HG03108 (cell line): ENCODE data around the gene ACKR1.

Experiments
- ATAC-seq: cut with Tn5 transposase; IDR thresholded peaks from one replicate; pipeline ENCODE4 v1.9.1; 2021; ENCODE audit warnings: moderate library complexity; ENCODE audit not compliant: unreplicated experiment

The ACKR1 gene

DNA sequence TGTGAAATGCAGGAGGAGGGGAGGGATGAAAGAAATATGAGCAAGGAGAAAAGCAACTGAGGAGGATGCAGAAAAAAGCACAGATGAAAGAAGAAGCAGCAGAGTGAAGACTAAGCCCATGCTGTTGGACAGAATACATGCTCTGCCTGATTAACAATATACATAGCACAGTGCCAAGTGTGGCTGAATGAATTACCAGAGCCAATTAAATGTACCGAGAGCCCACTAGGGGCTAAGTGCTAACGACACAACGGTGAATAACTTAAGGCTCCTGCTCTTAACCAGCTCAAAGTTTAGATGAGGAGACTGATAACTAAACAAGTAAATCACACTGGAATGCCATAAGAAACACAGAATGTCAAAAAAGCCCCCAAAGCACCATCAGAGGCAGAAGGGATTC, 17.6 kb upstream of the ACKR1 start:
- no peak for ATAC-seq

DNA sequence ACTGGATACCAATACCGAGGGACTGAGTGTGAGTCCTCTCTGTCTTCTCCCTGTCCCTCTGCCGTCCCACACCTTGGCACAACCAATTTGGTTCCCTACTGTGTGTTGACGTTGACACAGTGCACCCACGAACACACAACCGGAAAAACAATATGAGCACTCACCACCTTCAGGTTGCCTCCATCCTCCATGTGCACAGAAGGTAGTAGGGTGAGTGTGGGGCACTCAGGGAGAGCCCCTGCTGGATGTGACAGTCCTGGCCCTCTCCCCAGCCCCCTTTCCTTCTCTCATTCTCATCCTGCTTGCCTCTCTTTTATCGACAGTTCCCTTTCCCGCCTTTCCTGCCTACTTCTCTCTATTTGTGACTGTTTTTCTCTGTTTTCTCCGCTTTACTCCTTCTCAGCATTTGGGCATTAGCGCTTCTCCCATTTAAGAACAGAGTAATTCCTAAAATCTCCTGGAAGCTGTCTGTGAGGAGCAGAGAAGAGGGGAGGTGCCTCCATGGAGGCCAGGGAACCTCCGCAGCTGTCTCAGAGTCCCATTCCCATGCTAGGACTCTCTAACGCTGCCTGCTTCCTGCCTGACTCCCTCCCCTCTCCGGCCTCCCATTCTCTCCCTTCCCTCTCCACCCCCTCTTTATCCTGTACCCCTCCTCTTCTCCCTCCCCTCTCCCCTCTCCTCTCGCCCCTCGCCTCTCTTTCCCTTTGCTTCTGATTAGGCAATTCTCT, 16.9 kb upstream of the ACKR1 start:
- no peak for ATAC-seq

DNA sequence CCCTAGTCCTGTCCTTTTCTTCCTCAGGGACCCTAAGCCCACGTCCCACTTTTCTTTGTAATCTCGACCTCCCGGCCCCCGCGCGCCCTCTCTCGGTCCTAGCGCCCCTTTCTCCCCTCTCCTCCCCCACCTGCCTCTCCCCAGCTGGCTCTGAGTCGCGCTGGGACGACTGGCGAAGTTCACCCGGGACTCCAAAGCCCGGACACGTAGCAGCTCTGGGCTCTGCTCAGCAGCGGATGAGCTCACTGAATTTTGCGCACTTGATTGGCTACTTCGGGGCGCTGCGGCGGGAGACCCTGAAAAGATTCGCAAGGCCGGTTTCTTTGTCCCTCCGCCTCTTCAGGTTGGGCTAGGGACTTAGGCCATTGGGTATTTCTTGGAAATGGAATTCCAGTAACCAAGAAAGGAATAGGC, 16.3 kb upstream of the ACKR1 start:
- peak; percentile 84 for ATAC-seq

DNA sequence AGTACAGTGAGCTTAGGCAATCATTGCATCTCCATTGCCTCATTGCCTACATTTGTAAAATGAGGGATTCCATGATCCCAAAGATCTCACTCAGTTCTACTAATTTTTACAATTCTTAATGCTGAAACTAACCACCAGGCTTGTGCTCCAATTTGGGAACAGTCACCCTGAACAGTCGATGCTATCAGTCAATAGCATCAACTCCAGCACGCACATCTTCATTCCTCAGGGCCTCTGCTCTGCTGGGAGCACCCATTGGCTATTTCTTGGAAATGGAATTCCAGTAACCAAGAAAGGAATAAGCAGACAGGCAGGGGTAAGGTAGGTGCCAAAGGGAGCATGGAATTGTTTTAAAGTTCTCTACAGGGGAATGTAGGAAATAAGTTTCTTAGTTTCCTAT, 14.2 kb upstream of the ACKR1 start:
- ATAC-seq, result no peak

DNA sequence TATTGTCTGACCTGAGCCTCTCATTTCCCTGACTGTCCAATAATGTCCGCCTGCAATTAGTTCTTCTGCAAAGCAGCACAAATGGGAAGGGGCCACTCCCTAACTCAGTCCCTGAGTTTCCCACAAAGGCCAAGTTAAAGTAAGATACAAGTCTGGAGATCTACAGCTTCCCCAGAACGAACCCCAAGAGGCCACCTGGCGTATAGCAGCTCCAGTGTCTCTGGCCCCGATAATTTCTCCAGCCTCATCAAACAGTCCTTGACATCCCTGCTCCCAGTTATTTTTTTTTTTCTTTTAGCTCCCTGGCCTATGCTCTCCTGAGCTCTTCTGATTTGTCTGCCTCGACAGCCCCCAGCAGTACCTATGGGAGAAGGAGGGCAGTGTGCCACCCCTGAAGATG, 8.1 kb upstream of the ACKR1 start:
- ATAC-seq, result no peak

DNA sequence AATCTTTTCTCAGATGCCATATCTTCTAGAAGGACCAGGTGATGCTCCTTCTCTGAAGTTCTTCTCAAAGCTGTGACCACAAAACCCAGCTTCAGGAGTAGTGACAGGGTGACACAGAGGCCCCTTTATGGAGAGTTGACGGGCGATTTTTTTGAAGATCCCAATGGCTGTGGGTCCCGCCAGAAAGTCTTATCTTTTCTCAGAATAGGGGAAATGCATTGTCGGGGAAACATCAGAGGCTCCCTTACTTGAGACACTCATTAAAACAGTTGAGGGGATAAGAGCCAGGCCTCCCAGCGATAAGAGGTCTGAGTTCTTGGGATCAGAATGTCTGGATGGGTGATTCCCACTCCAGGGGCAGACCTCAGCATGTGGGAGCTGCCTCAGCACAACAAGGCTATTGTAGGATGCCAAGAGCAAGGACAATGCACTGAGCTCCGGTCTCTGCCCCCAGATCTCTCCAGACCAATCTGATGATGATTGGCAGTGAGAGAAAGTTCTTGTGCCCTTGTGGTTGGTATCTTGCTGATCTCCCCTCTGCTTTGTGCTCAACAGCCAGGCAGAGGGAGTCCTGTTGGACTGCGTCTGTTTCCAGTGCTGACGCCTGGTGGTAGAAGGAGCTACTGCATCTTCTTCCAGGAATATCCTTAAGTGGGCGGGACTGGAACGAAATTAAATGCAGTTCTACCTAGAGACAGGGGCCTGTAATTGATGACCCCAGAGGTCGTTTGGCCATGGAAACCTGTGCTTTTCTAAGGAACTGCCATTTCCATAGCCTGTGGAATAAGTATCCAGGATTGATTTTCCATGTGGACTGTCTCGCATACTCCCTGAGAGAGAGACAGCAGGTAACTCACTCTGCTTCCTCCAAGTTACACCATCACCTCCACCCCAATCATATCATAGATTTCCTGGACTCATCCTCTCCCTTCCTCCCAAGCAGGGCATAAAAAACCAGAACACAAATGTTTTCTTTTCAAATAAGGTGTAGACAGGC, 6.8 kb upstream of the ACKR1 start:
- peak; percentile 52 for ATAC-seq

DNA sequence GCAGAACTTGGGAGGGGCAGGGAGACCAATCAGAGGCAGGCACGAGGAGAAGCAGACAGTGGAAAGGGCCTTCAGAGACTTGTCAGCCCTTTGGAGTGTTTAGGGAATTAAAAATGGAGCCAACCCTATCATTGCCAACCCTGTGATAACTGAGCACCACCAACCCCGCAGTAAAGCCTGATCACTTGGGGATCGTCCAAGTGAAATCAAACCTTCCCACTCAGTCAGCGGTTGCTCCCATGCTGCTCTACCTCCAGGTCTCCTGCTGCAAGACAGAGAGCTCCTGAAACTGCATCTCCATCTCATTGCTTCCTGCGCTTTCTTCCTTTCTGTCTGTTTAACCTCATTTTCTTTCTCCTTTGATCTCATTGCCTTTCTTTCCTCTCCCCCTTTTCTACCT, 4.8 kb upstream of the ACKR1 start:
- ATAC-seq, result no peak

DNA sequence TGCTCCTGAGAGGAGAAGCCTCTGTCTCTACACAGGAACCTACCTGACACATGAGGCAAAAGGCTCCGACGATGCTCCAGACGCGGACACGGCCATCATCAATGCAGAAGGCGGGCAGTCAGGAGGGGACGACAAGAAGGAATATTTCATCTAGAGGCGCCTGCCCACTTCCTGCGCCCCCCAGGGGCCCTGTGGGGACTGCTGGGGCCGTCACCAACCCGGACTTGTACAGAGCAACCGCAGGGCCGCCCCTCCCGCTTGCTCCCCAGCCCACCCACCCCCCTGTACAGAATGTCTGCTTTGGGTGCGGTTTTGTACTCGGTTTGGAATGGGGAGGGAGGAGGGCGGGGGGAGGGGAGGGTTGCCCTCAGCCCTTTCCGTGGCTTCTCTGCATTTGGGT, 3.9 kb upstream of the ACKR1 start:
- no peak for ATAC-seq

DNA sequence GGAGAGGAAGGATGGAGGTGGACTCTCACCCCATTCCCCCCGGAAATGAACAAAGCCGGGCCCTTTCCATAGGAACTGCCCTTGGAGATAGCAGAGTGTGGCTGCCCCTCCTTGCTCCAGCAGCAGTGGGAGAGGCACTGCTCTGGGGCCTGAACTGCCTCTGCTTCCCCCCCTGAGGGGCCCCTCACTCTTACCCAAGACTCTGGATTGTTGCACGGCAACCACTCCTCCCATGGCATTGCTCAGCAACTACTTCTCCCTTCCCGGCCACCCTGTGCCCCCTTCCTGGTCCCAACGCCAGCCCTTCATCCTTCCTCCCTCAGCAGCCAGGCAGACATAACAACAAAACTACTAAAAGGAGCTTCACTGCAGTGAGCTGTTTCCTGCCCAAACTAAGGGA, 3.0 kb upstream of the ACKR1 start:
- ATAC-seq, result no peak

DNA sequence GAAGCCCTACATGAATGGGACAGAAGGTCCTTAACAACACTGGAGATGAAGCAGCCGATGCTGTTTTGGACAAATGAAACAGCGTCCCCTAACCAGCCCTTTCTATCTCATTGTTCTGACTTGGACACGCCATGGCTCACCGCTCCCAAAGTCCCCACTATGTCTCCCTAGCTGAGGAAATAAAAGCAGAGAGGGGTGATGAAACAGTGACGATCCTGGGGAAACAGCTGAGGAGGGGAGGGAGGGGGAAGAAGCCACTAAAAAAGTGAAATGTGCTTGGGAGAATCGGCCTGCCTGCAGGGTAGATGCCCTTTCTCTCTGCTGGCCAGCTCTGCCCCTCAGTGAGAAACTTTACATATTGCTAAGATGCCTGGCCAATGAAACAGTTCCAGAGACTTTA, 1.1 kb upstream of the ACKR1 start:
- no peak for ATAC-seq

DNA sequence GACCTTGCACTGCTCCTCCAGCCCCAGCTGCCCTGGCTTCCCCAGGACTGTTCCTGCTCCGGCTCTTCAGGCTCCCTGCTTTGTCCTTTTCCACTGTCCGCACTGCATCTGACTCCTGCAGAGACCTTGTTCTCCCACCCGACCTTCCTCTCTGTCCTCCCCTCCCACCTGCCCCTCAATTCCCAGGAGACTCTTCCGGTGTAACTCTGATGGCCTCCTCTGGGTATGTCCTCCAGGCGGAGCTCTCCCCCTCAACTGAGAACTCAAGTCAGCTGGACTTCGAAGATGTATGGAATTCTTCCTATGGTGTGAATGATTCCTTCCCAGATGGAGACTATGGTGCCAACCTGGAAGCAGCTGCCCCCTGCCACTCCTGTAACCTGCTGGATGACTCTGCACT, 550 bp downstream of the ACKR1 start:
- no peak for ATAC-seq

DNA sequence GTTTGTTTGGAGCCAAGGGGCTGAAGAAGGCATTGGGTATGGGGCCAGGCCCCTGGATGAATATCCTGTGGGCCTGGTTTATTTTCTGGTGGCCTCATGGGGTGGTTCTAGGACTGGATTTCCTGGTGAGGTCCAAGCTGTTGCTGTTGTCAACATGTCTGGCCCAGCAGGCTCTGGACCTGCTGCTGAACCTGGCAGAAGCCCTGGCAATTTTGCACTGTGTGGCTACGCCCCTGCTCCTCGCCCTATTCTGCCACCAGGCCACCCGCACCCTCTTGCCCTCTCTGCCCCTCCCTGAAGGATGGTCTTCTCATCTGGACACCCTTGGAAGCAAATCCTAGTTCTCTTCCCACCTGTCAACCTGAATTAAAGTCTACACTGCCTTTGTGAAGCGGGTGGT, 1.4 kb downstream of the ACKR1 start:
- no peak for ATAC-seq

DNA sequence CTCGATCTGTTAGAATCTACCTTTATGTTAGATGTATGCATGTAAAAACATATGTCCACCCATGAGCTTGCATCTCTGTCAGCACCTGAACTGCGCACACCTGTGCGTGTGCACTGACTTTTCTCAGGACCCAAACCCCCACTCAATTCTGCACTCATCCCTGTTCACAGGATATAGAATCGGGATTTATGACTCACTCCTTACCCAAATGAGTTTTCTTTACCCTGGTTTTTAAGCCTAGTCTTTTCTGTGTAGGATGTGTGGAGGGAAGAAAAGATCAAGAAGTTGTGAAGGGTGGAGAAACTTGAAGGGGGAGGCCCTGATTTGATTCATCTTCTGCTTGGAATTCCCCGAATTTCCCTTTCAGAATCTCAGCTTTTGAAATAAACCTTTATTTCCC, 2.4 kb downstream of the ACKR1 start:
- ATAC-seq, result no peak

DNA sequence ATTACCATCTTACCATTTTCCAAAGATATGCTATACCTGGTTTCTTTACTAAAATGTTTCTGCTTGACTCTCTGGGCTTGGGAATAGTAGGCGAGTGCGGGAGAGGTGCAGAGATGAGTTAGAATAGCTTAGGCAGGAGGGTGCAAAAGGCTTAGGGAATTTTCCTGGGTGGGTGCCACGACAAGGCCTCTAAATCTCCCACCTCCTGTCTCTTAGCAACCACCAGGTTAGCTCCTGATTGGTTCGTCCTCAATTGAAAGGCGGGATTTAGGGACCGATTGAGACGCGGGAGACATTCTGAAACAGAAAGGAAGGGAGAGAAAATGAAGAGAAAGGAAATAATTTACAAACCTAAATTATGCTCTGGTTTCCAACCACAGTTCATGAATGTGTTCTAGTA, 3.1 kb downstream of the ACKR1 start:
- no peak for ATAC-seq

DNA sequence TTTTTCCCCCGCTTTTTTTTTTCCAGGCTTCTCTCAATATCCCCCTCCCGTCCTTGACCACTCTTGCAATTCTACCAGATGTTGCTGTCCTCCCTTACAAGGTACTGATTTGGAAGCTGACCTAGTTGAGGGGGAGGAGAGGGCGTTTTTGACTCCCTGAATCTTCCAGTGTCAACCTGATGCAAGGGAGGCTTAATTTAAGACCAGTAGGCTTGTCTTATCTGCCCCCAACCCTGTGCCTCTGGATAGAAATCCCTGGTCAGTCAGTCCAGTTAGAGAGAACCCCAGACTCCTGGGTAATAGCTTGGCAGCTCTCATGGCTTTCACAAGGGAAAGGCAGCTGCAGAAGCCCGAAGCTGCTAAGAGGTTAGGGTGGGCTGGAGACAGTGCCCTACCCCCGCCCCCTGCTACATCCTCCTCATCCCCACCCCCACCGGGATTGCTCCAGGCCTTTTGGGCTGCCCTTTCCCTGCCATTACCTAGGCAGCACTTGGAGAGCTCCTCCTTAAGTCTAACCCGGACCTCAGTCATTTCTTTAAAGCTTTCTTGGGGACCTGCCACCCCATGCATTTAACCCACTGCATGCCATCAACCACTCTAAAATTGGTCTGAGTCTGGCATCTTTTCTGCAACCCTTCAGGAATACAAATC, 3.6 kb downstream of the ACKR1 start:
- ATAC-seq, result no peak

DNA sequence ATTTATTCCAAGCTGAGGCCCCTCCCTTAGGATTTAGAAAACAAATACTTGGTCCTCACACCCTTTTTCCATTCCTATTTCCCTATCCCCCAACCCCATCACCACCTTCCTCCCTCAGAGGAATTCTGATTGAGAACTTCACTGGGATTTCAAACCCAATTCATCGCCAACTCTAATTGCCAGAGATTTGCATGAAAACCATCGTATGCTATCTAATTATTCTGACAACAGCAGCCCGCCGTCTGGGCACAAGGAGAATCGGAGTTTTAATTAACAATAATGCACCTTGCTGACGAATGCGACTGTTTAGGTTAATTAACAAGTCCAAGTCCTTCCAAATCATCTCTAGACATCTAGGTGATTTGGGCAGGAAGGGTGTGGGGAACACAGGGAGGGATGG, 4.4 kb downstream of the ACKR1 start:
- no peak for ATAC-seq

DNA sequence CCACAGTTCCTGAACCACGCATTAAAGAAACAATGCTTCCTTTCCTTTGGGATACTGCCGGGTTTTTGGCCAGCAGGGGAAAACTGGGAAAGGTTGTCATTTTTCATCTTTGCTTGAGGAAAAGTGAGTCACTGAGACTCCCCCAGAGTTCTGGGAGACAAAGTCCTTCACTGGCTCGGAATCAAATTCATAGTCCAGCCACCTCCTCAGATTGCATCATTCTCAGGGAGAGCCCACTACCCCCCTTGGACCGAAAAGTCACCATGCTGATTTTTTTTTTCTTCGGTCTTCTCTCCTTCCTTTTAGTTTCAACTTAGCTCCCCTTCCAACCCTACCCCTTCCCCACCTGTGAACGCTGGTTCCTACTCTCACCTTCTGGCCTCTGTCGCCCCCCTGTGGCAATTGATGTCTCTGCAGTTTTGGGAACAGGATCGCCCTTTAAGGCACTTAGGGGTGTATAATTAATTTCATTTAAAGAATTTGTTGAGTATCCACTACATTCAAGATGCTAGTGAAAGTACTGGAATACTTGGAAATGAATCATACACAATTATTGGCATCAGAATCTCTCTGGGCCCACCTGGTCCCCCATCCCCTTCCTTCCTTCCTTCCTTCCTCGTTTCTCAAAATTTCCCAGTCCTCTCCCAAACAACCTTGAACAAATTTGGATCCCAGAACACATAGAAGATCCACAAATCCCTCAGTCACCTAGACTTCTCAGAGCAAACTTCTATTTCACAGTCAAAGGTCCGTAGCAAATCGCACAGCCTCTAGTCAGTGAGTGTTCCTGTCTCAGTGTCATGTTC, 6.9 kb downstream of the ACKR1 start:
- no peak for ATAC-seq

DNA sequence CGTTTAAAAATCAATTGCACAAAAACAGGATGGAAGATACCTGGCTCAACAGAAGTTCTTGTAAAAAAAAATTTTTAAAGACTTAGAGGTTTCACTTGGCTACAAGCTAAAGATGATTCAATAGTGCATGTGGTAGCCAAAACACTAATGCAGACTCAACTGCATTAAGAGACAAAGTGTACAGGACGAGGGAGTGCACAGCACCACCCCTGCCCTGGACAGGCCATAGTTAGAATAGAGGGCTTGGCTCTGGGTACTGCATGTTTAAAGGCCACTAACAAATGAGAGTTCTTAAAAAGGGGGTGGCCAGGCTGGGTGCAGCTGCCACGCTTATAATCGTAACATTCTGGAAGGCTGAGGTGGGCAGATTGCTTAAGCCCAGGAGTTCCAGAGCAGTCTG, 7.9 kb downstream of the ACKR1 start:
- no peak for ATAC-seq

DNA sequence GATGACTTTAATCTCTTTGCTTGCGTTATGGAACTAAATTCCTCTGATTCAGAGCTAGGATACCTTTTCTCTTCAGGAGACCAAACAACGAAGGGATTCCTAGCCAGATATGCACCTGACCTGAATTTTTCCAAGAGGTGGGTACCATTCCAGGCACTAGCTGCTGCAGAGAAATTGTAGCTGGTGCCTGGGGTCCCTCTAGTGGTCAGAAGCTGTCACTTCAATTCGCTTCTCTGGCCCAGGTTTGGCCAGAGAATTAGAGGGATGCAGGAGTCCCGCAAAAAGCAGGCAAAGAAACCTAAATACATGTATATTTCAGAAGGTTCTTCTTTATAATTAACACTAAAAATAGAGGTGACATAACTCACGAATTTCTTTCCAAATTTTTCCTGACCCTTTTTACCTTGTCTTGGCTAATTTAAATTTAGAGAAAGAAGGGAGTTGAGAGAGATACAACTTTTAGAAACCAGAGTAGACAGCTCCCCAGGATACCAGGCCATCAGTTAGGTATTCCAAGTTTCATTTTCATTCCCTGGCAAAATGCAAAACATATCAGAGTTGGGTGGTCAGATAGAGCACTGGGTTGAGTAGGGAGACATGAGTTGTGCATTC, 9.6 kb downstream of the ACKR1 start:
- ATAC-seq, result no peak
